GM10248 (cell line): Measurements from ENCODE around the gene HTRA3.

Experiments
- CTCF ChIA-PET: fragments of 300-600 bp; sonication (Branson Sonifier 250); formaldehyde crosslinking; extraction: SDS; loops from one replicate; lab custom pipeline; 2021; ENCODE audit warnings: antibody characterized with exemption; lab: Yijun Ruan, JAX
- POLR2A ChIA-PET: fragments of 350-650 bp; sonication (Branson Sonifier 250); formaldehyde crosslinking; extraction: SDS; loops from one replicate; lab custom pipeline; 2020; ENCODE audit warnings: antibody characterized with exemption; lab: Yijun Ruan, JAX
- DNase-seq: peaks from one replicate; pipeline ENCODE4 v3.0.0; 2012; ENCODE audit errors: extremely low spot score
- TF ChIP-seq, protein P1 (sequence below): IDR thresholded peaks from 2 replicates; pipeline ENCODE4 v1.5.1; 2012; ENCODE audit warnings: mild to moderate bottlenecking, low read depth; ENCODE audit errors: extremely low read depth, missing control alignments, control extremely low read depth

The HTRA3 gene

DNA sequence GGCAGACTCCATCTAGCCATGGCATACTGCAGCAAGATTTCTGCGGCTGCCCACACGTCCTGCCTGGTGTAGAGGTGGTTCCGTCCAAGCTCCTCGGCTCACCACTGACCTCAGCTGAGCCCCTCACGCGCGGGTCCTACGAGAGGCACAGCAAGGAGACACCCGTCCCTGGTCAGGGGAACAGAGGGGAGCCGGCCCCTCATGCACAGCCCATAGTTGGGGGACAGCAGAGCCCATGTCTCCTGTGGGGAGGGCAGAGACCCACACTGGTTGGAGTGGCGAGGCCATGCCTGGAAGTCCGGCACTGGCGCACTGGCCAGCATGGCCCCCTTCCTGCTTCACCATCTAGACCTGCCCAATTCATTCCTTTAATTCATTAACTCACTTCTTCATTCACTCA, 80.8 kb downstream of the HTRA3 start:
- TF ChIP-seq, protein P1, sequence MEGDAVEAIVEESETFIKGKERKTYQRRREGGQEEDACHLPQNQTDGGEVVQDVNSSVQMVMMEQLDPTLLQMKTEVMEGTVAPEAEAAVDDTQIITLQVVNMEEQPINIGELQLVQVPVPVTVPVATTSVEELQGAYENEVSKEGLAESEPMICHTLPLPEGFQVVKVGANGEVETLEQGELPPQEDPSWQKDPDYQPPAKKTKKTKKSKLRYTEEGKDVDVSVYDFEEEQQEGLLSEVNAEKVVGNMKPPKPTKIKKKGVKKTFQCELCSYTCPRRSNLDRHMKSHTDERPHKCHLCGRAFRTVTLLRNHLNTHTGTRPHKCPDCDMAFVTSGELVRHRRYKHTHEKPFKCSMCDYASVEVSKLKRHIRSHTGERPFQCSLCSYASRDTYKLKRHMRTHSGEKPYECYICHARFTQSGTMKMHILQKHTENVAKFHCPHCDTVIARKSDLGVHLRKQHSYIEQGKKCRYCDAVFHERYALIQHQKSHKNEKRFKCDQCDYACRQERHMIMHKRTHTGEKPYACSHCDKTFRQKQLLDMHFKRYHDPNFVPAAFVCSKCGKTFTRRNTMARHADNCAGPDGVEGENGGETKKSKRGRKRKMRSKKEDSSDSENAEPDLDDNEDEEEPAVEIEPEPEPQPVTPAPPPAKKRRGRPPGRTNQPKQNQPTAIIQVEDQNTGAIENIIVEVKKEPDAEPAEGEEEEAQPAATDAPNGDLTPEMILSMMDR: no peak
- ChIA-PET CTCF (interaction anchor here (0.7 to 1.0 kb wide), 2 partner anchors 12 to 42 kb away, joined by 3 read pairs; no protein-coding TSS in a partner anchor), POLR2A (no interaction called here)
- no peak for DNase-seq

DNA sequence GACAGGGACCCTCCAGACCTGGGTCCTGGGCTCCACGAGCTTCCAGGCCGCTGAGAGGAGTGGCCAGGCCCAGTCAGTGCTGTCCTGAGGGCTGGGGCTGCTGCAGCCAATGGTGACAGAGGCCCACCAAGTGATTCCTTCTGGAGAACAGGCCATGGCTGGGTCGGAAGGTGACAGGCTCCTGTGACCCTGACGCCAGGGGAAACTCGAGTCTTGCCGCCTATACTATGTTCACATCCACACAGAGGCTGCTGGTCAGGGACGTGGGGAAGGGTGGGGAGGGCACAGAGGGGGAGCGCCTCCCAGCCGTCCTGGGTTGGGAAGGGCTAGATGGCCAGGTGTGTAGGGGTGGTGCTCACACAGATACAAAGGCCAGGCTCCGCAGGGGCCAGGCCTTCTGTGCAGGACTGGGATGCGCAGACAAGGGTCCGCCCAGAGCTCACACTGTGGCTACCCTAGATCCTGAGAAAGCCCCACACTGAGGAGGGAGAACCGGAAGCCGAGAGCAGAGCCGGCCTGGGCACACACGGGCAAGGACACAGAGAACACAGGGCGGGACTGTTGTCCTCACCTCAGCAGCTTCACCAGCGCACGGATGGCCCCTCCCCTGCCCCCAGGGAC, 81.4 kb downstream of the HTRA3 start:
- TF ChIP-seq, protein P1: no peak
- POLR2A ChIA-PET: no interaction called here
- CTCF ChIA-PET: no interaction called here
- no peak for DNase-seq

DNA sequence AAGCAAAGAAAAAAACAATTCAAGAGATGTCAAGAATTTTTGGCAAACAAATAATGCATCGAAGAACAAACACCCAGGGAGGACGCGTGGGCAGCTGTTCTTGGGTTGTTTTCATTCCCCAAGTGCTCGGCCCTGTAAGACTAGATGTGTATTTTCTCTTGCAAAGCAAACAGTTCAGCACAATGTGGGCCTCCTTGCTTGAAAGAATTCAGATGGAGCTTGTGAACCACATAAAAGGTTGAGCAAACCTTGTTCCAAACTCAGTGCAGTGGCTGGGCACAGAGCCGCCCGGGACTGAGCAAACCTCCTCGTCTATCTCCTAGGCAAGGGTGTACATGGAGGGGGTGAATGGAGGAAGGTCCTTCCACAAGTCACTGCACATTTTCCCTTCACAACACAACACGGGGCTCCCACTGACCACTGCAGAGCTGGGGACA, 82.4 kb downstream of the HTRA3 start:
- ChIA-PET POLR2A (no interaction called here), CTCF (interaction anchor here (0.8 kb wide), 1 partner anchor 51 kb away, joined by 3 read pairs; no protein-coding TSS in a partner anchor)
- TF ChIP-seq, protein P1: no peak
- no peak for DNase-seq

GRCh38 chr4:8352368-8353157, 83.0 kb downstream of the HTRA3 start:
- ChIA-PET CTCF (interaction anchor here (0.8 kb wide), 1 partner anchor 50 kb away, joined by 3 read pairs; no protein-coding TSS in a partner anchor), POLR2A (no interaction called here)
- TF ChIP-seq, protein P1: no peak
- no peak for DNase-seq

- ChIA-PET CTCF (no interaction called here), POLR2A (no interaction called here)
- TF ChIP-seq, protein P1: no peak
Observed at GRCh38 chr4:8353158-8353669, 83.7 kb downstream of the HTRA3 start.

DNA sequence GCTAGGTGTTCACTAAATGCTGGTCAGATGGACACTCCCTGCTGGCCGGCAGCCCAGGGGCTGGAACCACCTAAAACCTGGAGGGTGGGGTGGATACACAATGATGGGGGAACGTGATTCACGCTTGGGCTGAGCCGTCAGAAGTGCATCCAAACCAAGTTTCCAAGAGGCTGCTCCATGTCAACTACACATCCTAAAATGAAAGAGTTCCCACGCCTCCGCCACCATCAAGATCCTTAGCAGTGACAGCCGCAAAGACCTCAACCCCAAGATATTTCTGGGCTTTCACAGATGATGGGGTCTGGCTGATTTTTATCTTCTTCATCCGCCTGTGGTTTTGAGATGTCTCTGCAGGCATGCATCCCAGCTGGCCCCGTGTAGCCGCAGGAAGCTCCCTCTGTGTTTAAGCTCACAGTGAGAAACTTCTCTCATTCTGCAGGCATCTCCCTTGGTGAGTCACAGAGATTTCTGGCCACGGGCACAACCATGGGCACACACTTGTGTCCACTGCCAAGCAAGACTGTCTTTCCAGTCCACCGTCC, 84.4 kb downstream of the HTRA3 start:
- ChIA-PET POLR2A (no interaction called here), CTCF (no interaction called here)
- TF ChIP-seq, protein P1: no peak
- DNase-seq: no peak

More at GRCh38 chr4:8353158-8353669, 83.7 kb downstream of the HTRA3 start:
- no peak for DNase-seq
